Glutamatergic neuron (in vitro differentiated cells): ENCODE measurements around the gene ELAVL3. TPM values are rescaled to one million over a fixed set of nuclear protein-coding genes. Genes with fewer than 3 reads are reported as not detected.

Experiments
- DNase-seq: peaks from one replicate; pipeline ENCODE4 v3.0.0; 2022
- H3K27ac Mint-ChIP-seq: one replicate; pipeline ENCODE4 v1.8.0; 2020; ENCODE audit warnings: mild to moderate bottlenecking, mixed read lengths, inconsistent platforms; ENCODE audit not compliant: unreplicated experiment
- H3K27me3 Mint-ChIP-seq: one replicate; pipeline ENCODE4 v1.8.0; 2020; ENCODE audit warnings: mild to moderate bottlenecking, moderate library complexity, mixed read lengths, inconsistent platforms; ENCODE audit not compliant: unreplicated experiment
- H3K36me3 Mint-ChIP-seq: one replicate; pipeline ENCODE4 v1.8.0; 2020; ENCODE audit warnings: mild to moderate bottlenecking, mixed read lengths, inconsistent platforms; ENCODE audit not compliant: unreplicated experiment
- H3K4me1 Mint-ChIP-seq: one replicate; pipeline ENCODE4 v1.8.0; 2020; ENCODE audit warnings: mild to moderate bottlenecking, low read depth, mixed read lengths, inconsistent platforms; ENCODE audit not compliant: unreplicated experiment
- H3K4me3 Mint-ChIP-seq: one replicate; pipeline ENCODE4 v1.8.0; 2020; ENCODE audit warnings: mild to moderate bottlenecking, mixed read lengths, inconsistent platforms; ENCODE audit not compliant: unreplicated experiment
- H3K9me3 Mint-ChIP-seq: one replicate; pipeline ENCODE4 v1.8.0; 2020; ENCODE audit warnings: mild to moderate bottlenecking, moderate library complexity, mixed read lengths, inconsistent platforms; ENCODE audit not compliant: unreplicated experiment
- total RNA-seq: library from RNA; stranded (reverse); fragmentation: NEBNext Ultra II Directional; extraction: Animal tissue kit (Norgen Biotek cat#: 25700); gene quantifications from one replicate; pipeline ENCODE4 v1.2.1, GENCODE V29; 2021; ENCODE audit not compliant: unreplicated experiment
- TF ChIP-seq, protein P1 (sequence below): fragments of 200-600 bp; sonication (generic); IDR thresholded peaks from one replicate; pipeline ENCODE4 v1.5.0; 2021; ENCODE audit not compliant: partially characterized antibody, unreplicated experiment

The ELAVL3 gene
- total RNA-seq, 1 donor from 2014 or later = 633 TPM

DNA sequence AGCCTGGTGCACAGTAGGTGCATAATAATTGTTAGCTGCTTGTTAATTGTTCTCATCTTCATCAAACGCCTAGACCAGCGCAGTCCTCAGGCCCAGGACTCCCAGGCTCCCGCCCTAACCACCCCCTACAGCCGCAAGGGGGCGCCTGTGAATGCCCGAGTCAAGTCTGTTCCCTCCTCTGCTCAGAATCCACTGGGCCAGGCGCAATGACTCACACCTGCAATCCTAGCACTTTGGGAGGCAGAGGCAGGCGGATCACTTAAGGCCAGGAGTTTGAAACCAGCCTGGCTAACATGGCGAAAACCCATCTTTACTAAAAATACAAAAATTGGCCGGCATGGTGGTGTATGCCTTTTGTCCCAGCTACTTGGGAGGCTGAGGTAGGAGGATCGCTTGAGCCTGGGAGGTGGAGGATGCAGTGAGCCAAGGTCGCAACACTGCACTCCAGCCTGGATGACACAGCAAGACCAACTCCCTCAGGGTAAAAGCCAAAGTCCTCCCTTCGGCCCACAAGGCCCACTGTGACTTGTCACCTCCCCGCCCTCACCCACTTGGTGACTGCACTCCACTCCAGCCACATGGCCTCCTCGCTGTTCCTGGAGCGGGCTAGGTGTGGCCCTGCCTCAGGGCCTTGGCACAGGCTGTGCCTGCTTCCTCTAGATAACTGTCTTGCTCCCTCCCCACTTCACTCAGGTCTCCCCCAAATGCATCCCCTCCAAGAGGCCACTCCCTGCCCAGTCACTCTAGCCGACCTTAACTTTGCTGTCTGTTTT, 15.7 kb upstream of the ELAVL3 start:
- no peak overlapping the region for H3K4me3 Mint-ChIP-seq
- peaks cover 1% of the 10 kb centered on the region for H3K9me3 Mint-ChIP-seq
- H3K27ac Mint-ChIP-seq = no peak overlapping the region
- peak; percentile 88 for DNase-seq
- peaks cover 2% of the 10 kb centered on the region for H3K27me3 Mint-ChIP-seq
- no peaks in the 10 kb centered on the region for H3K36me3 Mint-ChIP-seq
- TF ChIP-seq, protein P1, sequence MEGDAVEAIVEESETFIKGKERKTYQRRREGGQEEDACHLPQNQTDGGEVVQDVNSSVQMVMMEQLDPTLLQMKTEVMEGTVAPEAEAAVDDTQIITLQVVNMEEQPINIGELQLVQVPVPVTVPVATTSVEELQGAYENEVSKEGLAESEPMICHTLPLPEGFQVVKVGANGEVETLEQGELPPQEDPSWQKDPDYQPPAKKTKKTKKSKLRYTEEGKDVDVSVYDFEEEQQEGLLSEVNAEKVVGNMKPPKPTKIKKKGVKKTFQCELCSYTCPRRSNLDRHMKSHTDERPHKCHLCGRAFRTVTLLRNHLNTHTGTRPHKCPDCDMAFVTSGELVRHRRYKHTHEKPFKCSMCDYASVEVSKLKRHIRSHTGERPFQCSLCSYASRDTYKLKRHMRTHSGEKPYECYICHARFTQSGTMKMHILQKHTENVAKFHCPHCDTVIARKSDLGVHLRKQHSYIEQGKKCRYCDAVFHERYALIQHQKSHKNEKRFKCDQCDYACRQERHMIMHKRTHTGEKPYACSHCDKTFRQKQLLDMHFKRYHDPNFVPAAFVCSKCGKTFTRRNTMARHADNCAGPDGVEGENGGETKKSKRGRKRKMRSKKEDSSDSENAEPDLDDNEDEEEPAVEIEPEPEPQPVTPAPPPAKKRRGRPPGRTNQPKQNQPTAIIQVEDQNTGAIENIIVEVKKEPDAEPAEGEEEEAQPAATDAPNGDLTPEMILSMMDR = peak; percentile 83
- no peaks in the 10 kb centered on the region for H3K4me1 Mint-ChIP-seq

DNA sequence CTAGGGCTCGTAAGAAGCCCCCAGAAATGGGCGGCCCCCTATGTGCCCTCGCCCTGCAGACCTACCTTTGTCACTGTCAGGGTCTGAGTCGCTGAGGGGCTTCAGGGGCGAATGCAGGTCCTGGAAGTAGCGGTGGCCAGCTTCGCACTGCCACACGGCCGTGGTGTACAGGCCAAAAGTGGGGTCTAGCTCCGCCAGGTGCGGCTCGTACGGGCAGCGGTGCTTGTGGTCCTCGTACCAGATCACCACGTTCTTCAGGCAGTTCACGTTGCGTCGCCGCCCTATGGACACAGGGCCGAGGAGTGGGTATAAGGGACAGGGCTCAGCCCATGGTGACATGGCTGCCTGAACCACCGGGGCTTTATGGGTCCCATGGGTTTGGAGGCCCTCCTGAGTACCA, 15.0 kb upstream of the ELAVL3 start:
- no peak for DNase-seq
- TF ChIP-seq, protein P1 = no peak
- Mint-ChIP-seq H3K27me3 (peaks cover 2% of the 10 kb centered on the region), H3K27ac (no peak overlapping the region), H3K4me1 (no peaks in the 10 kb centered on the region), H3K36me3 (no peaks in the 10 kb centered on the region), H3K9me3 (peaks cover 1% of the 10 kb centered on the region), H3K4me3 (no peak overlapping the region)

DNA sequence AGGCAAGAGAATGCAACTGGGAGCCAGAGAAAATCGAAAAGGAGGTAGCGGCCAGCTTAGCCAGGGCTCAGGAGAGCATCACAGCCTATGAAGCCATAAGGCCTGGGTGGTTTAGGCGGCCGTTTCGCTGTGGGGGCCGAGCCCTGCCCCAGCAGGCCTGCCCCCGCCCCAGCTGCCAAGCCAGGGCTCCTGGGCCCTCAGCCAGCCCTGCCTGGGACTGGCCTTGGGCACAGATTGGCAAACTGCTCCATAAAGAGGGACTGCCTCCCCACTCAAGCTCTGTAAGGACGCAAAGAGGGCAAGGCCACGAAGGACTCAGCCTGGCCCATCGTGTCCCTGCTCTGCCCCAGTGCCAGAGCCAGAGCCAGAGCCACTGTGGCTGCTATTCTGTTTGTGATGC, 14.6 kb upstream of the ELAVL3 start:
- DNase-seq = no peak
- H3K27me3 Mint-ChIP-seq = peaks cover 2% of the 10 kb centered on the region
- H3K27ac Mint-ChIP-seq = no peak overlapping the region
- H3K4me1 Mint-ChIP-seq = no peaks in the 10 kb centered on the region
- H3K36me3 Mint-ChIP-seq = no peaks in the 10 kb centered on the region
- H3K4me3 Mint-ChIP-seq = no peak overlapping the region
- TF ChIP-seq, protein P1 = no peak
- peaks cover 1% of the 10 kb centered on the region for H3K9me3 Mint-ChIP-seq

DNA sequence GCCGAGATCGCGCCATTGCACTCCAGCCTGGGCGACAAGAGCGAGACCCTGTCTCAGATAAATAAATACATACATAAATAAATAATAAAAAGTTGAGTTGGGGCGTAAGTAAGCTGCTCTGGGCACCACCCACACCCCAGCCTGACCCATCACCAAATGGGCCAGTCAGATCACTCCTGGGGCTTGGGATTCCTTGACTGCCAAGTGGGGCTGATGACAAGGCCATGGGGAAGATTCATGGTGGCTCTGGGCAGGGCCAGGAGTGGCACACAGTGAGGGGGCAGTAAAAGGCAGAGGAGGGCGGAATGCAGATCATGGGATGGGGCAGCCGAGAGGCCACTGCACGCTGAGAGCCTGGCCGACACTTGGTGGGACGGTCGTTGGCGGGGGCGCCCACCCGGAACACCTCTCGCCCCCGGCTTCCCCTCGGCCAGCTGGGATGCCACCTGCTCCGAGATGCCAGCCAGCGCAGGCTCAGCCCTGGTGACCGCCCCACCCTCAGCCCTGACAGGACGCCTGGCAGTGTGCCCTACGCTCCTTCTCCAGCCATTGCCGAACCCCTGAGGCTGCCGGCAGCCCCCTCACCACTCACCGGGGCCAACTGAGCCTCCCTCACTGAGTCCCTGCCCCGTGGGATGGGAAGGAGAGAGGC, 13.9 kb upstream of the ELAVL3 start:
- Mint-ChIP-seq H3K4me1 (no peaks in the 10 kb centered on the region), H3K36me3 (no peaks in the 10 kb centered on the region), H3K27ac (no peak overlapping the region), H3K9me3 (peaks cover 1% of the 10 kb centered on the region), H3K4me3 (no peak overlapping the region), H3K27me3 (peaks cover 2% of the 10 kb centered on the region)
- no peak for DNase-seq
- TF ChIP-seq, protein P1 = no peak

DNA sequence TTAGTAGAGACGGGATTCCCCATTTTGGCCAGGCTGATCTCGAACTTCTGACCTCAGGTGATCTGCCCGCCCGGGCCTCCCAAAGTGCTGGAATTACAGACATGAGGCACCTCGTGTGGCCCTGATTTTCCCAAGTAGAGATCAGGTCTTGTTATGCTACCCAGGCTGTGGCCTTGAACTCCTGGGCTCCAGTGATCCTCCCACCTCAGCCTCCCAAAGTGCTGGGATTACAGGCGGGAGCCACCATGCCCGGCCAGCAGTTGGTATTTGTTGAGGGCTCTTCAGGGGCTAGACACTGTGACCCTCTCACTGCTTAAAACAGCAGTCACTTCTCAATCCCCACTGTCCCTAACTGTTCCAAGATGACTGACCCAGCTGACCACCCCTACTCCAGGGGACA, 8.5 kb upstream of the ELAVL3 start:
- Mint-ChIP-seq H3K36me3 (no peaks in the 10 kb centered on the region), H3K27me3 (peaks cover 2% of the 10 kb centered on the region), H3K4me1 (no peaks in the 10 kb centered on the region), H3K4me3 (no peak overlapping the region), H3K27ac (no peak overlapping the region), H3K9me3 (peaks cover 1% of the 10 kb centered on the region)
- DNase-seq = no peak
- TF ChIP-seq, protein P1 = no peak
